NB4 (cell line): ENCODE measurements around the gene GSTM2.

Experiments used
- DNase-seq: peaks from one replicate; pipeline ENCODE4 v3.0.0; 2010; ENCODE audit warnings: low read depth
- H3K4me3 ChIP-seq: one replicate; pipeline ENCODE4 v1.5.1; 2011; ENCODE audit warnings: mild to moderate bottlenecking, low read depth, low read length, moderate library complexity
- CTCF ChIP-seq: IDR thresholded peaks from one replicate; pipeline ENCODE4 v1.5.1; 2012; ENCODE audit warnings: low read depth, low read length
- MAX ChIP-seq: IDR thresholded peaks from 2 replicates; pipeline ENCODE4 v1.6.1; 2011; ENCODE audit warnings: low read depth, low read length
- MYC ChIP-seq: IDR thresholded peaks from 2 replicates; pipeline ENCODE4 v1.6.1; 2011; ENCODE audit warnings: low read depth, low read length
- POLR2A ChIP-seq: IDR thresholded peaks from 2 replicates; pipeline ENCODE4 v1.6.1; 2011; ENCODE audit warnings: mild to moderate bottlenecking; ENCODE audit not compliant: insufficient read length; ENCODE audit errors: extremely low read depth

The GSTM2 gene

GRCh38 chr1:109634292-109634691 lies 33.6 kb upstream of the GSTM2 start:
- H3K4me3 ChIP-seq, result no peak overlapping the region
- DNase-seq, result no peak
- TF ChIP-seq CTCF, result no peak

GRCh38 chr1:109634771-109635750 lies 32.8 kb upstream of the GSTM2 start:
- no peak for DNase-seq
- TF ChIP-seq MAX, result no peak
- no peak for TF ChIP-seq CTCF
- no peak for TF ChIP-seq MYC
- TF ChIP-seq POLR2A, result no peak
- no peak overlapping the region for H3K4me3 ChIP-seq

GRCh38 chr1:109635862-109636200 lies 32.0 kb upstream of the GSTM2 start:
- DNase-seq, result no peak
- no peak overlapping the region for H3K4me3 ChIP-seq
- TF ChIP-seq POLR2A (no peak), CTCF (no peak), MAX (no peak), MYC (no peak)

GRCh38 chr1:109636201-109636952 lies 31.5 kb upstream of the GSTM2 start:
- no peak overlapping the region for H3K4me3 ChIP-seq
- DNase-seq, result peak; percentile 45
- TF ChIP-seq MYC (no peak), MAX (no peak), CTCF (no peak), POLR2A (no peak)

GRCh38 chr1:109637446-109637845 lies 30.4 kb upstream of the GSTM2 start:
- H3K4me3 ChIP-seq, result no peak overlapping the region
- TF ChIP-seq MYC (no peak), MAX (no peak), POLR2A (no peak), CTCF (no peak)
- no peak for DNase-seq
